ENCODE results near the gene SCG5. TPM values are rescaled to one million over a fixed set of nuclear protein-coding genes. Genes with fewer than 3 reads are reported as not detected.

SCG5 gene
- polyA plus RNA-seq, 1 of the 3 experiments (the other 2 are of a cell fraction): 11.0 TPM

- peaks cover 0 to 5% of the 10 kb centered on the region in 2 experiments for H3K36me3 ChIP-seq (replicated peaks in 1 of 2; ENCODE audit: control insufficient read depth in 1 of 2, insufficient read depth in 2 of 2, low read length in 1 of 2)
- H3K4me3 ChIP-seq (ENCODE audit: low read depth in 2 of 2, low read length in 1 of 2): no peak overlapping the region
- H3K4me1 ChIP-seq (ENCODE audit: control insufficient read depth in 1 of 2, insufficient read depth in 2 of 2, low read depth in 1 of 2, low read length in 1 of 2): peaks cover 0 to 11% of the 10 kb centered on the region in 2 experiments; a peak in 1 of 4 replicates
- no peak overlapping the region for H3K27ac ChIP-seq (ENCODE audit: low read depth in 2 of 2, low read length in 1 of 2)
- H3K79me2 ChIP-seq (ENCODE audit: insufficient read depth): peaks cover 42% of the 10 kb centered on the region
- WGBS (ENCODE audit: low lambda C conversion rate): 93% methylated on average over 13 of the region's 13 CpGs
- H4K20me1 ChIP-seq (ENCODE audit: insufficient read depth): peaks cover 10% of the 10 kb centered on the region; the same call in 1 of the 2 replicates
- H2AFZ ChIP-seq (ENCODE audit: low read depth): no peak overlapping the region
- no peak overlapping the region for H3K9ac ChIP-seq
- CTCF ChIA-PET: interaction anchor here (0.7 to 1.1 kb wide), 3 partner anchors 13 to 1302 kb away, joined by 3 to 5 read pairs (median 3); no protein-coding TSS in a partner anchor
- H3K27me3 ChIP-seq (ENCODE audit: insufficient read depth): no peaks in the 10 kb centered on the region
- H3K4me2 ChIP-seq: no peak overlapping the region
- peaks cover 38% of the 10 kb centered on the region for H3F3A ChIP-seq (replicated peaks; ENCODE audit: insufficient read depth)
- no peak for DNase-seq
- no peaks in the 10 kb centered on the region for H3K9me3 ChIP-seq
- no peak for TF ChIP-seq TEAD4 (IDR thresholded peaks at IDR 0.05; ENCODE audit: borderline replicate concordance, insufficient read depth)
- no peak for TF ChIP-seq JUND (IDR thresholded peaks at IDR 0.05)
- no peak for TF ChIP-seq PBX3 (IDR thresholded peaks at IDR 0.05)
- no peak for TF ChIP-seq USF2 (IDR thresholded peaks at IDR 0.05; ENCODE audit: borderline replicate concordance, low read depth, low read length)
- TF ChIP-seq RFX5 (IDR thresholded peaks at IDR 0.05; ENCODE audit: low read length): no peak
- TF ChIP-seq EP300 (IDR thresholded peaks at IDR 0.05; ENCODE audit: borderline replicate concordance in 1 of 2, low read depth in 1 of 2, low read length in 1 of 2): no peak
- TF ChIP-seq GABPA (IDR thresholded peaks at IDR 0.05; ENCODE audit: low read depth): no peak
- no peak for TF ChIP-seq MEF2A (IDR thresholded peaks at IDR 0.05; ENCODE audit: borderline replicate concordance, low read depth)
- POLR2A ChIA-PET: no interaction called here
- H3K9me2 ChIP-seq: no peaks in the 10 kb centered on the region
These were observed 74.9 kb downstream of the SCG5 start for GRCh38 chr15:32716216-32716914.

- no peak for DNase-seq
- Histone ChIP-seq H3K27me3 (ENCODE audit: insufficient read depth) (no peaks in the 10 kb centered on the region), H3K36me3 (replicated peaks in 1 of 2; ENCODE audit: control insufficient read depth in 1 of 2, insufficient read depth in 2 of 2, low read length in 1 of 2) (peaks cover 0 to 11% of the 10 kb centered on the region in 2 experiments), H3K79me2 (ENCODE audit: insufficient read depth) (peaks cover 48% of the 10 kb centered on the region), H3F3A (replicated peaks; ENCODE audit: insufficient read depth) (peaks cover 44% of the 10 kb centered on the region), H3K27ac (ENCODE audit: low read depth in 2 of 2, low read length in 1 of 2) (peak overlapping the region in 1 of 2 experiments; percentile 49; a peak in 2 of 4 replicates), H3K9me2 (no peaks in the 10 kb centered on the region), H3K9me3 (no peaks in the 10 kb centered on the region), H3K4me3 (ENCODE audit: low read depth in 2 of 2, low read length in 1 of 2) (peak overlapping the region; percentile 61 to 70), H3K4me1 (ENCODE audit: control insufficient read depth in 1 of 2, insufficient read depth in 2 of 2, low read depth in 1 of 2, low read length in 1 of 2) (peaks cover 0 to 11% of the 10 kb centered on the region in 2 experiments; a peak in 1 of 4 replicates), H3K9ac (peak overlapping the region; percentile 80), H4K20me1 (ENCODE audit: insufficient read depth) (peaks cover 10% of the 10 kb centered on the region; the same call in 1 of the 2 replicates), H2AFZ (ENCODE audit: low read depth) (peak overlapping the region; percentile 87), H3K4me2 (peak overlapping the region; percentile 95; the same call in 1 of the 2 replicates)
- no peak for TF ChIP-seq SMC3 (IDR thresholded peaks at IDR 0.05; ENCODE audit: low read depth, low read length)
- TF ChIP-seq RXRA (IDR thresholded peaks at IDR 0.05; ENCODE audit: borderline replicate concordance, low read depth): no peak
- no peak for TF ChIP-seq RAD21 (IDR thresholded peaks at IDR 0.05; ENCODE audit: low read length)
- TF ChIP-seq PBX3 (IDR thresholded peaks at IDR 0.05): no peak
- TF ChIP-seq ELF1 (IDR thresholded peaks at IDR 0.05): no peak
- no peak for TF ChIP-seq FOXM1 (IDR thresholded peaks at IDR 0.05; ENCODE audit: low read depth)
- no peak for TF ChIP-seq RFX5 (IDR thresholded peaks at IDR 0.05; ENCODE audit: low read length)
- no peak for TF ChIP-seq NFIC (IDR thresholded peaks at IDR 0.05; ENCODE audit: borderline replicate concordance)
- no peak for TF ChIP-seq FOXJ3 (CRISPR knock-in tag; IDR thresholded peaks at IDR 0.05)
- no peak for TF ChIP-seq MAX (IDR thresholded peaks at IDR 0.05; ENCODE audit: low read depth)
- ChIA-PET POLR2A (no interaction called here), CTCF (no interaction called here)
- 76% methylated on average over 21 of the region's 21 CpGs for WGBS (ENCODE audit: low lambda C conversion rate)
These were observed 75.5 kb downstream of the SCG5 start for GRCh38 chr15:32716915-32717425.

Measured in SK-N-SH (cell line).